Hepatocyte (in vitro differentiated cells): Measurements from ENCODE around the gene FAM180A.

Experiments
- EZH2 ChIP-seq: fragments of 200-600 bp; sonication (generic); IDR thresholded peaks from 2 replicates; pipeline ENCODE4 v1.6.1; 2016; ENCODE audit warnings: antibody characterized with exemption, mild to moderate bottlenecking, borderline replicate concordance
- TF ChIP-seq, protein P1 (sequence below): fragments of 200-600 bp; sonication (generic); IDR thresholded peaks from 2 replicates; pipeline ENCODE4 v1.5.1; 2016; ENCODE audit warnings: antibody characterized with exemption, mild to moderate bottlenecking; ENCODE audit not compliant: poor library complexity

DNA sequence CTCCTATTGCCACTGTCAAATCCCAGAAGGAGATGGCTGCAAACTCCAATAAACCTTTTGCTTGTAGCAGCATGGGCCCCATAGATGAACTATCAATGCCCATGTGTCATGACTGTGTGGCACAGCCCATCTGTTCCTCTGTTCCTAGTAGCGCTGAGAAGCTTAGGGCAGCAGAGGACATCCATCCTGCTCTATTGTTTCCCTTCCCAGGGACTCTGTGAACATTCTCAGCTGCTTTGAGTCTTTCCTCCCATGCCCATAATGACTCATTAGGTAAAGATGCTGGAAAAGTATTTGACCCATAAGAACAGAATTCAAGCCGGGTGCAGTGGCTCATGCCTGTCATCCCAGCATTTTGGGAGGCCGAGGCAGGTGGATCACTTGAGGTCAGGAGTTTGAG, 58.0 kb downstream of the FAM180A start:
- TF ChIP-seq, protein P1, sequence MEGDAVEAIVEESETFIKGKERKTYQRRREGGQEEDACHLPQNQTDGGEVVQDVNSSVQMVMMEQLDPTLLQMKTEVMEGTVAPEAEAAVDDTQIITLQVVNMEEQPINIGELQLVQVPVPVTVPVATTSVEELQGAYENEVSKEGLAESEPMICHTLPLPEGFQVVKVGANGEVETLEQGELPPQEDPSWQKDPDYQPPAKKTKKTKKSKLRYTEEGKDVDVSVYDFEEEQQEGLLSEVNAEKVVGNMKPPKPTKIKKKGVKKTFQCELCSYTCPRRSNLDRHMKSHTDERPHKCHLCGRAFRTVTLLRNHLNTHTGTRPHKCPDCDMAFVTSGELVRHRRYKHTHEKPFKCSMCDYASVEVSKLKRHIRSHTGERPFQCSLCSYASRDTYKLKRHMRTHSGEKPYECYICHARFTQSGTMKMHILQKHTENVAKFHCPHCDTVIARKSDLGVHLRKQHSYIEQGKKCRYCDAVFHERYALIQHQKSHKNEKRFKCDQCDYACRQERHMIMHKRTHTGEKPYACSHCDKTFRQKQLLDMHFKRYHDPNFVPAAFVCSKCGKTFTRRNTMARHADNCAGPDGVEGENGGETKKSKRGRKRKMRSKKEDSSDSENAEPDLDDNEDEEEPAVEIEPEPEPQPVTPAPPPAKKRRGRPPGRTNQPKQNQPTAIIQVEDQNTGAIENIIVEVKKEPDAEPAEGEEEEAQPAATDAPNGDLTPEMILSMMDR = no peak
- TF ChIP-seq EZH2 = no peak
